H1 (cell line): ENCODE data around the gene NR0B2. TPM values are rescaled to one million over a fixed set of nuclear protein-coding genes. Genes with fewer than 3 reads are reported as not detected.

Experiments
- ATF3 ChIP-seq: IDR thresholded peaks from 2 replicates; pipeline ENCODE4 v1.6.1; 2011; ENCODE audit warnings: low read depth, mild to moderate bottlenecking, low read length; ENCODE audit not compliant: insufficient read depth
- BACH1 ChIP-seq: IDR thresholded peaks from 2 replicates; pipeline ENCODE4 v1.6.1; 2012; ENCODE audit warnings: low read length, improper control_type of control experiment
- CBX8 ChIP-seq: fragments of 300-800, 300-1000 bp; sonication (generic); IDR thresholded peaks from 2 replicates; pipeline ENCODE4 v1.7.1; 2016; ENCODE audit warnings: low read depth, low read length, borderline replicate concordance
- HDAC6 ChIP-seq: IDR thresholded peaks from one replicate; pipeline ENCODE4 v1.7.1; 2012; ENCODE audit warnings: low read depth, mild to moderate bottlenecking, inconsistent platforms, low read length, moderate library complexity
- JUN ChIP-seq: IDR thresholded peaks from 2 replicates; pipeline ENCODE4 v1.6.1; 2011; ENCODE audit warnings: low read depth, mild to moderate bottlenecking, improper control_type of control experiment, low read length
- TAF1 ChIP-seq: IDR thresholded peaks from 2 replicates; pipeline ENCODE4 v1.6.1; 2011; ENCODE audit warnings: mild to moderate bottlenecking, low read depth, low read length
- polyA plus RNA-seq, 7 experiments: library from polyadenylated mRNA; depleted of rRNA in 3 of 7; stranded (reverse) in 5 of 7; unstranded in 2 of 7; fragments of >200 nt in 5 of 7; fragments of 200-250 nt in 2 of 7; gene quantifications; 1 replicate in 5 of 7; 2 replicates in 1 of 7; 4 replicates in 1 of 7; pipeline versions ENCODE4 v1.2.1 to v1.2.3, GENCODE V29; 2011 to 2013; ENCODE audit warnings: missing spikeins in 2 of 7, mixed read lengths in 2 of 7
- total RNA-seq: library from RNA; stranded (reverse); fragmentation: NEBNext Ultra II Directional; extraction: Animal tissue kit (Norgen Biotek cat#: 25700); gene quantifications from 2 replicates; pipeline ENCODE4 v1.2.1, GENCODE V29; 2021

The NR0B2 gene
- total and polyA plus RNA-seq, 2 of the 8 experiments (the other 6 are each of a cell fraction or from before 2014, with no cell fraction given), result not detected

GRCh38 chr1:26913754-26914619 lies at the start of gene NR0B2 (continued):
- TF ChIP-seq CBX8 (no peak), TAF1 (no peak), ATF3 (no peak), HDAC6 (no peak), JUN (no peak), BACH1 (no peak)
